Psoas muscle (tissue), 8 donors: ENCODE measurements around the gene OR13J1. TPM values are rescaled to one million over a fixed set of nuclear protein-coding genes. Genes with fewer than 3 reads are reported as not detected.
A peak's percentile ranks its signal among the peaks of the same experiment; 100 is the strongest.
"Not testable (repeated sequence)": the region's sequence is repeated elsewhere in the genome, so short reads cannot be mapped to it uniquely, and the experiment has no call there.

Experiments
- ATAC-seq, 4 donors: fragments of 200-7000 bp; cut with Tn5 transposase; one replicate each; pipeline ENCODE4 v1.9.1; 2020; ENCODE audit warnings: moderate library complexity in 3 of 4, mild to moderate bottlenecking in 2 of 4
- DNase-seq, 2 donors: peaks; one replicate each; pipeline ENCODE4 v3.0.0-alpha.2; 2020
- H3K27ac ChIP-seq: fragments of 200-600 bp; one replicate; pipeline ENCODE4 v1.8.0; 2022
- H3K27me3 ChIP-seq, 3 donors: fragments of 200-600 bp in 1 of 3; one replicate each; pipeline versions ENCODE4 v1.6.1 to v1.8.0; 2013 to 2022; ENCODE audit warnings: low read length in 2 of 3, mild to moderate bottlenecking in 2 of 3, moderate library complexity in 1 of 3; ENCODE audit not compliant: insufficient read depth in 3 of 3
- H3K36me3 ChIP-seq, 2 donors: fragments of 200-600 bp in 1 of 2; one replicate each; pipeline versions ENCODE4 v1.6.1 to v1.8.0; 2013 to 2022; ENCODE audit warnings: low read depth in 1 of 2, mild to moderate bottlenecking in 1 of 2, moderate library complexity in 1 of 2; ENCODE audit not compliant: insufficient read depth in 1 of 2
- H3K4me1 ChIP-seq: fragments of 200-600 bp; one replicate; pipeline ENCODE4 v1.8.0; 2022
- H3K4me3 ChIP-seq: fragments of 200-600 bp; one replicate; pipeline ENCODE4 v1.8.0; 2022; ENCODE audit warnings: mild to moderate bottlenecking
- H3K9me3 ChIP-seq: fragments of 200-600 bp; one replicate; pipeline ENCODE4 v1.8.0; 2022
- CTCF ChIP-seq: fragments of 200-600 bp; IDR thresholded peaks from one replicate; pipeline ENCODE4 v1.8.0; 2022; ENCODE audit warnings: antibody characterized with exemption
- WGBS, 3 donors: extraction: QIAGEN DNeasy Blood & Tissue Kit; methylation state at CpG; one replicate each; pipeline versions ENCODE4 v1.1.6 to v1.1.7; 2013; 5-methylcytosine and 5-hydroxymethylcytosine counted together
- intact Hi-C, 2 donors: fragments of 100-400 bp; cut with DNase I; formaldehyde crosslinking; loops; one replicate each; pipeline versions ENCODE4 v1.11.0 to v1.14.2; 2022
- polyA plus RNA-seq, 3 donors: library from polyadenylated mRNA; stranded (reverse); fragments of 200-250 nt; gene quantifications; one replicate each; pipeline ENCODE4 v1.2.3, GENCODE V29; 2013
- total RNA-seq, 4 donors: library from RNA; stranded (reverse); fragmentation: NEBNext Ultra II Directional in 2 of 4; extraction: Animal tissue kit (Norgen Biotek cat#: 25700) in 2 of 4; gene quantifications; one replicate each; pipeline versions ENCODE4 v1.2.1 to v1.2.4, GENCODE V29; 2021 to 2023
- donor health status: healthy with polysubstance abuse.
- donor health status: DM: no; HTN: no; CAD: no; lungs with moderate emphysema.
- donor health status: Bipolar disorder and iron deficiency.
- donor health status: healthy.
- donor health status: DM: yes; HTN: yes; CAD: no.
- donor health status: DM: no; HTN: no; CAD: no.
- donor health status: DM: no; HTN: no; CAD: no.
- donor health status: DM: yes; HTN: yes; CAD: no.

OR13J1 gene
- total and polyA plus RNA-seq, 7 donors, result not detected

DNA sequence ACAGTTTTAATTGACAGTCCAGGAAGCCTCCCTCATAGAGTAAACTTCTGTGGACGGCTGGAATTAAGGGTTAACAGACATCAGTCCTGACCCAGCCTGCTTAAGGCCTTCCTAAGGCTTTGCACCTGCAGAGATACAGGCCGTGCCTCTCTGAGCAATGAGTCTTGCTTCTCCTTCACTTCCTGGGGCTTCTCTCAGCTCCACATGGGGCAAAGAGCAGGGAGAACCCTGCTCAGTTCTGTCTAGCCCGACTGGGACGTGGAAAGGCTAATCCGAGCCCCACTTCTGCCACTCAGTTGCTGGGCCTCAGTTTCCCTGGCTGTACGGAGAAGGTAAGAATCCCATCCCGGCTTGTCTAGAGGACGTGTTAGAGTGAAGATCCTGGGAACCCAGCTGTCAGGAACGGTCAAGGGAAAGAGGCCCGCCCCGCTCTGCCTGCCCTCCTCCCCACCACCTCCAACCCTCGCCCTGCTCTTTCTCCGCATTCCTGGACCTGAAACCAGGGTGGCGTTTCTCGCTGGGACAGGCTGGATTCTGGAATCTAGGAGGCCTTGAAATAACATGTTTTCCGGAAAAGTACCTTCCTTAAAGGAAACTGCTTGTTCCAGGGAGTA, 45.6 kb upstream of the OR13J1 start:
- Histone ChIP-seq H3K36me3 (no peaks in the 10 kb centered on the region), H3K4me3 (no peak overlapping the region), H3K27me3 (no peaks in the 10 kb centered on the region), H3K27ac (no peak overlapping the region), H3K9me3 (no peaks in the 10 kb centered on the region), H3K4me1 (peaks cover 6% of the 10 kb centered on the region)
- DNase-seq (no peak), ATAC-seq (no peak)
- WGBS, 3 donors, result 70 to 78% (median 78%) methylated on average over 16 of the region's 16 CpGs
- no peak for TF ChIP-seq CTCF
- intact Hi-C loops, result no loop called here

DNA sequence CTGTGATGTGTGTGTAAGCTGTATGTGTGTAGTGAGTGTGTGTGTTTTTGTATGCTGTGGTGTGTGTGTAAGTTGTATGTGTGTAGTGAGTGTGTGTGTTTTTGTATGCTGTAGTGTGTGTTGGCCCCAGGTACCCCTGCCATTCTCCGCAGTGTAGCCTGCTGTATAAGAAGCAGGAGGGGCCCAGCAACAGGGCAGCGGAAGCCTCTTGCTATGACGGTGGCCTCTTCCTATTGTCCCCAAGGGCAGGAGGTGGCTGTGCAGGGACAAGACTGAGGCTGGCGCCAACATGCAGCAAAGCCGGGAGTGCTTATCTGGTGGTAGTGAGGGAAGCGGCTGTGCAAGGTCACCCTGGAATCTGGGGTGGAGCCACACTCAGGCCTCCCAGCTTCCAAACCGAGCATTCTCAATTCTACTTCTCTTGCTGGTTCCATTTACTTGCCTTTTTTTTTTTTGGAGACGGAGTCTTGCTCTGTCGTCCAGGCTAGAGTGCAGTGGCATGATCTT, 44.2 kb upstream of the OR13J1 start:
- Histone ChIP-seq H3K4me1 (no peaks in the 10 kb centered on the region), H3K4me3 (no peak overlapping the region), H3K27ac (peak overlapping the region; percentile 54), H3K9me3 (no peaks in the 10 kb centered on the region), H3K36me3 (no peaks in the 10 kb centered on the region), H3K27me3 (no peaks in the 10 kb centered on the region)
- DNase-seq (peak; percentile 49 to 78), ATAC-seq (peak; percentile 47 to 70 (median 58))
- 27 to 36% (median 31%) methylated on average over 9 of the region's 9 CpGs for WGBS, 3 donors
- intact Hi-C loops, result no loop called here
- TF ChIP-seq CTCF, result no peak

GRCh38 chr9:35913429-35913828, 43.2 kb upstream of the OR13J1 start:
- ATAC-seq, result not testable (repeated sequence)

GRCh38 chr9:35912791-35913400, 42.7 kb upstream of the OR13J1 start:
- Histone ChIP-seq H3K4me3 (peak overlapping the region; percentile 49), H3K27me3 (no peaks in the 10 kb centered on the region), H3K9me3 (no peaks in the 10 kb centered on the region), H3K36me3 (no peaks in the 10 kb centered on the region), H3K27ac (no peak overlapping the region), H3K4me1 (peaks cover 6% of the 10 kb centered on the region)
- no peak for ATAC-seq
- no peak for DNase-seq
- 73 to 76% (median 74%) methylated on average over 10 of the region's 10 CpGs for WGBS, 3 donors
- intact Hi-C loops, result no loop called here
- TF ChIP-seq CTCF, result no peak

More at GRCh38 chr9:35913429-35913828, 43.2 kb upstream of the OR13J1 start:
- H3K27ac ChIP-seq, H3K4me1 ChIP-seq, H3K9me3 ChIP-seq, H3K4me3 ChIP-seq, H3K27me3 ChIP-seq, DNase-seq, intact Hi-C loops, H3K36me3 ChIP-seq: not testable (repeated sequence)

- Histone ChIP-seq H3K27ac (no peak overlapping the region), H3K36me3 (no peaks in the 10 kb centered on the region), H3K9me3 (no peaks in the 10 kb centered on the region), H3K4me1 (peaks cover 9% of the 10 kb centered on the region), H3K27me3 (no peaks in the 10 kb centered on the region), H3K4me3 (peak overlapping the region; percentile 49)
- intact Hi-C loops, result no loop called here
- WGBS, 3 donors, result 65 to 77% (median 76%) methylated on average over 10 of the region's 10 CpGs
- no peak for DNase-seq
- TF ChIP-seq CTCF, result no peak
- no peak for ATAC-seq
Measured at GRCh38 chr9:35911690-35912089, 41.5 kb upstream of the OR13J1 start.
